CD4-positive, alpha-beta T cell treated with Interleukin-4 for 1 hour (primary cell): ENCODE data around the gene TTC27.

Source experiments
- DNase-seq, 2 donors: peaks; one replicate each; pipeline ENCODE4 v3.0.0-alpha.2; 2020 to 2022

TTC27 gene

GRCh38 chr2:32671885-32672533 is 44.2 kb downstream of the TTC27 start:
- DNase-seq: no peak

DNA sequence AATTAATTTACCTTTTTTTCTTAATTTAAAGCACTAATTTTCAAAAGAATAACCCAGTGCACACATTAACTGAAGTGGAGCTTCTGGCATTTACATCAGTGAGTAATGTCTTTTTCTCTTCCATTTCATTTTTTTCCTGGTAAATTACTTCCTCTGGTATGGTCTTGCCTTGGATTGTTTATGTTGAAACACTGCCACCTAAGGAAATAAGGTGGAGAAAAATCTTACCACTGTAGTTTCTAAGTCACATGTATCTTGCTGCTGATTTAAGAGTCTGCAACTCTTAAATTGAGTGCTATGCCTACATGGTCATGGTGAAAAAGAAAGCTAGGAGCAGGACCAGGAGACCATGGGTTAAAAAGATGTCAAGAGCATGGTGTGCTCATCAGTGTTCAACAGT is 51.0 kb downstream of the TTC27 start:
- DNase-seq: no peak

DNA sequence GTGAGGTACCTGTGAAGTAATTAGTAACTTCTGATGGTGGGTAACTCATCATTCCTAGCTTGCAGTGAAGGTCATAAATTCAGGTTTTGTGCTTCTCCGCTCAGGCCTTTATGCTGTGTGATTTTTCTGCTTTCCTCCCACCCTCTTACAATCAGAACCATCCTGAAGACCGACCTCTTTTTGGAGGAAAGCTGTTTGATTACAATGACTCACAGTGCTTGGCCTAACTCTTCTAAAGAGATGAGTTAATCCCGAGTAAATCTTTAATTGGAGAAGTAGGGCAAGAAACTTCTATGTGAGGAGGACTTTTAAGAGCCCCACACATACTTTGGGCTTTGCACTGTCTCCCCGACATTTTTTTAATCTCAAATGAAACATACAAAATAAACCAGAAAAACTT is 53.1 kb downstream of the TTC27 start:
- DNase-seq: no peak

DNA sequence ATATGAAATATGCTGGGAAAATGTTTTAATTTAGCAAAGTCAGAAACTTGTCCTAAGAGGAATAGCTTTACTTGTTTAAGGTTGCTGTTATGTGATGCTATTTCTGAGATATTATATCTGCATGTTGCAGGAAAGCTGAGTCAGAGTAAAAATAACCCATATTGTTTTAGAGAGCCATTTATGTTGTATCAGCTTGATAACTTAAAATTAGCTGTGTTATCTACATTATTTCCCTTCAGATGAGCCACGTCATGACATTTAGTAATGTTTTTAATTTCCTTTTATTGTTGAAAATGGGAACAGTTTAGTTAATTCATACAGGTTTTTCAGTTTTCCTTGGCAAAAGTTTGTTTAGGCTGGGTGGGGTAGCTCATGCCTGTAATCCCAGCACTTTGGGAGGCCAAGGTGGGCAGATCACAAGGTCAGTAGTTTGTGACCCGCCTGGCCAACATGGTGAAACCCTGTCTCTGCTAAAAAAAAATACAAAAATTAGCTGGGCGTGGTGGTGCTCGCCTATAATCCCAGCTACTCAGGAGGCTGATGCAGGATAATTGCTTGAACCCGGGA is 55.8 kb downstream of the TTC27 start:
- DNase-seq: no peak

DNA sequence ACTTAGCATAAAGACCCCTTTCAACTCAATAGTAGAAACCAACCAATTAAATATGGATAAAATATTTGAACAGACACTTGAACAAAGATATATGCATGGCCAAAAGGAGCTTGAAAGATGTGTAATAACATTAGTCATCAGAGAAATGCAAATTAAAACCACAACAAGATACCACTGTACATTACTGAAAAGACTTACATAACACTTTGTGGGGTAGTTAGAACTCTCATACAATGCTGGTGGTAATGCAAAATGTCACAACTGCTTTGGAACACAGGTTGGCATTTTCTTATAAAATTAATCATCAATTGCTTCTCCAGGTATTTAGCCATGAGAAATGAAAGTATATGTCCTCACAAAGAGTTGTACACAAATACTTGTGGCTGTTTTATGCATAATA is 60.7 kb downstream of the TTC27 start:
- no peak for DNase-seq

GRCh38 chr2:32691678-32692077 is 63.8 kb downstream of the TTC27 start:
- no peak for DNase-seq

DNA sequence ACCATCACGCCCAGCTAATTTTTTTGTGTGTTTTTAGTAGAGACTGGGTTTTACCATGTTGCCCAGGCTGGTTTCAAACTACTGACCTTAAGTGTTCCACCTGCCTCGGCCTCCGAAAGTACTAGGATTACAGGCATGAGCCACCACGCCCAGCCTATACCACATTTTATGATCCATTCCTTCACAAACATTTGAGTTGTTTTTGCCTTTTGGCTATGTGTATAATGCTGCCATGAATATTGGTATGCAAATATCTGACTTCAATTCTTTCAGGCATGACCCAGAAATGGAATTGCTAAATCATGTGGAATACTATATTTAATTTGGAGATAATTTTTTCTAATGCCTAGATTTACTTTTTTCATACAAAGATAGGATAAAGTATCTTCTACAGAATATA is 68.6 kb downstream of the TTC27 start:
- no peak for DNase-seq

- no peak for DNase-seq
Observed at GRCh38 chr2:32697156-32697555, 69.3 kb downstream of the TTC27 start.

GRCh38 chr2:32699151-32699550 is 71.3 kb downstream of the TTC27 start:
- no peak for DNase-seq

DNA sequence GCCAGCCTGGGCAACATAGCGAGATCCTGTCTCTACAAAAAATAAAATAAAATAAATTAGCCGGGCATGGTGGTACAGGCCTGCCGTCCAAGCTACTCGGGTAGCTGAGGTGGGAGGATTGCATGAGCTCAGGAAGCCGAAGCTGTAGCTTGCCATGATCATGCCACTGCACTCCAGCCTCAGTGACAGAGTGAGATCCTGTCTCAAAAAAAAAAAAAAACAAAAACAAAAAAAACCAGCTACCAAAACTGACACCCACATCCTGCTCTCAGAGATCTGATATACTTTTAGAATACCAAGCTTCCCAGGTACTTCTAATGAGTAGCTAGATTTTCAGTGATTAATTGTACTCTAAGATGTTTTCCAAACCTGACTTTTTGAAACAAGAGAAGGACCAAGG is 74.0 kb downstream of the TTC27 start:
- no peak for DNase-seq

GRCh38 chr2:32702303-32703064 is 74.6 kb downstream of the TTC27 start:
- DNase-seq: no peak

- no peak for DNase-seq
Observed at GRCh38 chr2:32706815-32707579, 79.1 kb downstream of the TTC27 start.

DNA sequence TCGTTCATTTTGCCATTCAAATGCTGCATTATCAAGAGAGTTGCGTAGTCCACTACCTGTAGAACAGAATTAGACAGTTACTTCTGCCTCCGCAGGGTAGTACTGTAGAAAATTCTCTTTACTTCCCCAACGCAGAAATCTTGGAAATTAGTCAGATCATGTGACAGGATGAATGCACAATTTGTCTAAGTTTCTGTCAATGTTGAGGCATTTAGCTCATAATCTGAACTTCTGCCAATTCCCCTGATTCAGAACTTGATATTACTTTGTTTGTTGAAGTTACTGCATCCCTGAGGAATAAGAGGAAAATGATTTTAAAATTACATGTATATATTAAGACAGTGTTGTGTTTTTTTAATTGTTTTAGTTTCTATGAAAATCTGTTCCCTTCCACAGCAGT is 83.4 kb downstream of the TTC27 start:
- no peak for DNase-seq

GRCh38 chr2:32711908-32712501 is 84.2 kb downstream of the TTC27 start:
- no peak for DNase-seq

DNA sequence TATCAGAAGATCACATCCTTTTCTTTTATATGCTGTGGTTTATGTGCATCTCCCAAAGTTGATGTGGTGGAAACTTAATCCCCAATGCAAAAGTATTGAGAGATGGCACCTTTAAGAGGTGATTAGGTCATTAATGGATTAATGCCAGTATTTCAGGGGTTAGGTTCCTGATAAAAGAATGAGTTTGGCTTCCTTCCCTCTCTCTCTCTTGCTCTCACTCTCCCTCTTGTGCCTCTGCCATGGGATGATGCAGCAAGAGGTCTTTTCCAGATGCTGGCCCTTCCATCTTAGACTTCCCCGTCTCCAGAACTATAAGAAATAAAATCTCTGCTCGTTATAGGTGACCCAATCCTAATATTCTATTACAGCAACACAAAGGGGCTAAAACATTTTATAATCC is 85.0 kb downstream of the TTC27 start:
- no peak for DNase-seq

- DNase-seq: no peak
Observed at GRCh38 chr2:32714521-32714920, 86.7 kb downstream of the TTC27 start.

DNA sequence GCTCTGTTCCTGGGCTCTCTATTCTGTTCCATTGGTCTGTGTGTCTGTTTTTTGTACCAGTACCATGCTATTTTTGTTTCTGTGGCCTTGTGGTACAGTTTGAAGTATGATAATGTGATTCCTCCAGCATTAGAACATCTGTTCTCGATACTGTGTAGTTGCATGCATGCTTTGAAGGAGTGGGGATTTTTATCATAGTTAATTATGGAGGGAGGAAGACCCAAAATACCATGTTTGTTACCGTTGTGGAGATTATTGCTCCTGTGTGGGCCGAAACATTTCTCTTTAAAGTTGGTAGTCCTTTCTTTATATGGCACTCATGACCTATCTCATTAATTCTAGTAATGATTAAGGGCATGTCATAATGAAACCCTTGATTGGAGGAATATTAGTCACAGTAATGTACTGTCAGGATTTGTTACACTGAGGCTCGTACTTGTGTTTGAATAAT is 87.6 kb downstream of the TTC27 start:
- no peak for DNase-seq

GRCh38 chr2:32715981-32716380 is 88.1 kb downstream of the TTC27 start:
- DNase-seq: no peak

GRCh38 chr2:32716598-32716997 is 88.7 kb downstream of the TTC27 start:
- DNase-seq: no peak

DNA sequence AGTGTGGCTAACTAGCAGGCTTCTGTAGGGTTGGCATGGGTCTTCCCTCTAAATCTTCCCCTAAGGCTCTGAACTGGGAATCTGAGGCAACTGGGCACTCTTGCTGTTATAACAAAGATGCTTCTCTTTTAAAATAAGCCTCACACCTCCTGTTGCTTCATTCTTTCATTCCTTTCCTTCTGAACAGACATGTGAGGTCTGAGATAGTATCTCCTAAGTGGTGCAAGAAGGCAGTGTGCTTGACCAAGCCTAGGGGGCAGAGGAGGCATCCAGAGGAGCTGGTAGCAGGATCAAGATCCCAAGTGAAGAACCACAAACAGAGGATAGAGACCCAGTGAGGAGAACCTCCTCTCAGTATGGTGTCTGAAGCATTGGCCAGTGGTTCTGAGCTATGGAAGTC is 90.9 kb downstream of the TTC27 start:
- no peak for DNase-seq

DNA sequence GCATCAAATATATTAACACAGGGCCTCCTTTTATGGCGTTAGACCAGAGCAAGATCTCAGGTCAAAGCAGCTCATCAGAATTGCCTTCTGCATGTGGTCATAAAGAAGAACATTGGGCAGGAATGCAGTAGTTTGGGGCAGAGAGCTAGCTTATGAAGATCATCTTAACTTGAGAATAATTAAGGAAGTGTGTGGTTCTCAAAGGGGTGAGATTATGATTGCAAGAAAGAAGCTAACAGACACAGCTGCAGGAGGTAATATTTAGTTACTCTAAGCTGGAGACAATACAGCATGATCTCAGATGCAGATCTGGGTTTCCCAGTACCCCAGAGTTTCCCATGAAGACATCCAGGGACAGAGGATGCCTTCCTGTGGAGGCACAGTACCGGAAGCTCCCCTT is 91.6 kb downstream of the TTC27 start:
- DNase-seq: no peak

- DNase-seq: no peak
Observed at GRCh38 chr2:32719933-32720716, 92.3 kb downstream of the TTC27 start.
